PC-3 (cell line): ENCODE data around the gene ZNF2.

Source experiments
- EZH2 ChIP-seq: fragments of 300-600 bp; sonication (generic); IDR thresholded peaks from one replicate; pipeline ENCODE4 v1.6.1; 2017; ENCODE audit warnings: antibody characterized with exemption, mild to moderate bottlenecking, low read length; ENCODE audit not compliant: unreplicated experiment
- EZH2phosphoT487 ChIP-seq: fragments of 300-600 bp; sonication (generic); IDR thresholded peaks from 2 replicates; pipeline ENCODE4 v1.6.1; 2018; ENCODE audit warnings: mild to moderate bottlenecking, antibody characterized with exemption, low read length, borderline replicate concordance
- TF ChIP-seq, protein P1 (sequence below): fragments of 300-600 bp; sonication (generic); conservative IDR thresholded peaks from 2 replicates; pipeline ENCODE4 v1.5.1; 2017; ENCODE audit warnings: antibody characterized with exemption, low read depth, mild to moderate bottlenecking, low read length

DNA sequence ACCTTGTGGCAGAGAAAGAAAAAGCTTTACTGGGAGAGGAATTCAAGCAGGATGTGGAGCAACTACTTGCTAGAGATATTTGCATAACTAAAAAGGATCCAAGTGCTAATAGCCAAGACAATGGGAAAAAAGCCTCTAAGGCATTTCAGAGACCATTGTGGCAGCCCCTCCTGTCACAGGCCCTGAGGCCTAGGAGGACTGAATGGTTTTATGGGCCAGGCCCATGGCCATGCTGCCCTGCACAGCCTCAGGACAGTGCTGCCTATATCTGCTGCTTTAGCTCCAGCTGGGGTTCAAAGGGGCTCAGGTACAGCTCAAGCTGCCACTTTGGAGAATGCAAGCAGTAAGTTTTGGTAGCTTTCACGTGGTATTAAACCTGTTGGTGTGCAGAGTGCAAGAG, 26.9 kb upstream of the ZNF2 start:
- TF ChIP-seq, protein P1, sequence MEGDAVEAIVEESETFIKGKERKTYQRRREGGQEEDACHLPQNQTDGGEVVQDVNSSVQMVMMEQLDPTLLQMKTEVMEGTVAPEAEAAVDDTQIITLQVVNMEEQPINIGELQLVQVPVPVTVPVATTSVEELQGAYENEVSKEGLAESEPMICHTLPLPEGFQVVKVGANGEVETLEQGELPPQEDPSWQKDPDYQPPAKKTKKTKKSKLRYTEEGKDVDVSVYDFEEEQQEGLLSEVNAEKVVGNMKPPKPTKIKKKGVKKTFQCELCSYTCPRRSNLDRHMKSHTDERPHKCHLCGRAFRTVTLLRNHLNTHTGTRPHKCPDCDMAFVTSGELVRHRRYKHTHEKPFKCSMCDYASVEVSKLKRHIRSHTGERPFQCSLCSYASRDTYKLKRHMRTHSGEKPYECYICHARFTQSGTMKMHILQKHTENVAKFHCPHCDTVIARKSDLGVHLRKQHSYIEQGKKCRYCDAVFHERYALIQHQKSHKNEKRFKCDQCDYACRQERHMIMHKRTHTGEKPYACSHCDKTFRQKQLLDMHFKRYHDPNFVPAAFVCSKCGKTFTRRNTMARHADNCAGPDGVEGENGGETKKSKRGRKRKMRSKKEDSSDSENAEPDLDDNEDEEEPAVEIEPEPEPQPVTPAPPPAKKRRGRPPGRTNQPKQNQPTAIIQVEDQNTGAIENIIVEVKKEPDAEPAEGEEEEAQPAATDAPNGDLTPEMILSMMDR: no peak
- TF ChIP-seq EZH2: no peak
- TF ChIP-seq EZH2phosphoT487: no peak
